SU-DHL-6 (cell line): ENCODE measurements around the gene CARMIL1.

Experiments used
- H2AFZ ChIP-seq: fragments of 200-600 bp; sonication (generic); 2 replicates; pipeline ENCODE4 v1.6.1; 2014; ENCODE audit warnings: low read depth, mild to moderate bottlenecking, moderate library complexity, mixed read lengths, antibody characterized with exemption, low read length; ENCODE audit not compliant: severe bottlenecking
- H3F3A ChIP-seq: fragments of 200-600 bp; shearing (Covaris generic); 2 replicates; pipeline ENCODE4 v1.6.0; 2016; ENCODE audit warnings: antibody characterized with exemption, mild to moderate bottlenecking; ENCODE audit not compliant: insufficient read depth
- H3K27ac ChIP-seq: fragments of 200-600 bp; sonication (generic); 2 replicates; pipeline ENCODE4 v1.5.1; 2016; ENCODE audit warnings: low read depth, mild to moderate bottlenecking, low read length, moderate library complexity, mixed read lengths
- H3K27me3 ChIP-seq: fragments of 200-600 bp; sonication (generic), shearing (Covaris generic); 2 replicates; pipeline ENCODE4 v1.6.0; 2014; ENCODE audit warnings: mild to moderate bottlenecking, low read length
- H3K36me3 ChIP-seq: fragments of 200-600 bp; sonication (generic); 2 replicates; pipeline ENCODE4 v1.6.1; 2014; ENCODE audit warnings: mild to moderate bottlenecking, low read length, mixed read lengths
- H3K4me2 ChIP-seq: fragments of 300-600, 200-600 bp; shearing (Covaris generic), sonication (generic); 2 replicates; pipeline ENCODE4 v1.6.0; 2014; ENCODE audit warnings: low read length, low read depth, mild to moderate bottlenecking; ENCODE audit not compliant: poor library complexity, severe bottlenecking
- H3K4me3 ChIP-seq: fragments of 200-600 bp; sonication (generic); 2 replicates; pipeline ENCODE4 v1.5.1; 2014; ENCODE audit warnings: antibody characterized with exemption, low read length, mild to moderate bottlenecking, mixed read lengths; ENCODE audit not compliant: insufficient read depth, poor library complexity, severe bottlenecking
- H3K79me2 ChIP-seq: fragments of 200-600 bp; sonication (generic); 2 replicates; pipeline ENCODE4 v1.6.1; 2014; ENCODE audit warnings: mild to moderate bottlenecking, low read length, moderate library complexity; ENCODE audit not compliant: insufficient read depth
- H3K9ac ChIP-seq: fragments of 200-600 bp; sonication (generic); 2 replicates; pipeline ENCODE4 v1.7.0; 2014; ENCODE audit warnings: mild to moderate bottlenecking, low read length
- H3K9me2 ChIP-seq: fragments of 200-600 bp; sonication (generic); replicated peaks from 2 replicates; pipeline ENCODE4 v1.6.1; 2014; ENCODE audit warnings: low read length; ENCODE audit not compliant: insufficient read depth
- H3K9me3 ChIP-seq: fragments of 200-600 bp; sonication (generic); 2 replicates; pipeline ENCODE4 v1.6.1; 2014; ENCODE audit warnings: low read length, mixed read lengths; ENCODE audit not compliant: insufficient read depth
- H4K20me1 ChIP-seq: fragments of 200-600 bp; sonication (generic); 2 replicates; pipeline ENCODE4 v1.6.1; 2014; ENCODE audit warnings: low read depth, mild to moderate bottlenecking, antibody characterized with exemption, low read length, moderate library complexity, mixed read lengths
- EZH2phosphoT487 ChIP-seq: fragments of 200-600 bp; sonication (generic), shearing (Covaris generic); conservative IDR thresholded peaks from 2 replicates; pipeline ENCODE4 v1.6.1; 2018; ENCODE audit warnings: mild to moderate bottlenecking, antibody characterized with exemption, low read length, moderate library complexity, mixed read lengths
- TF ChIP-seq, protein P1 (sequence below): fragments of 200-600 bp; sonication (generic); IDR thresholded peaks from one replicate; pipeline ENCODE4 v1.5.1; 2017; ENCODE audit warnings: antibody characterized with exemption, mild to moderate bottlenecking, low read length, moderate library complexity; ENCODE audit not compliant: insufficient read depth, poor library complexity, severe bottlenecking

CARMIL1 gene

DNA sequence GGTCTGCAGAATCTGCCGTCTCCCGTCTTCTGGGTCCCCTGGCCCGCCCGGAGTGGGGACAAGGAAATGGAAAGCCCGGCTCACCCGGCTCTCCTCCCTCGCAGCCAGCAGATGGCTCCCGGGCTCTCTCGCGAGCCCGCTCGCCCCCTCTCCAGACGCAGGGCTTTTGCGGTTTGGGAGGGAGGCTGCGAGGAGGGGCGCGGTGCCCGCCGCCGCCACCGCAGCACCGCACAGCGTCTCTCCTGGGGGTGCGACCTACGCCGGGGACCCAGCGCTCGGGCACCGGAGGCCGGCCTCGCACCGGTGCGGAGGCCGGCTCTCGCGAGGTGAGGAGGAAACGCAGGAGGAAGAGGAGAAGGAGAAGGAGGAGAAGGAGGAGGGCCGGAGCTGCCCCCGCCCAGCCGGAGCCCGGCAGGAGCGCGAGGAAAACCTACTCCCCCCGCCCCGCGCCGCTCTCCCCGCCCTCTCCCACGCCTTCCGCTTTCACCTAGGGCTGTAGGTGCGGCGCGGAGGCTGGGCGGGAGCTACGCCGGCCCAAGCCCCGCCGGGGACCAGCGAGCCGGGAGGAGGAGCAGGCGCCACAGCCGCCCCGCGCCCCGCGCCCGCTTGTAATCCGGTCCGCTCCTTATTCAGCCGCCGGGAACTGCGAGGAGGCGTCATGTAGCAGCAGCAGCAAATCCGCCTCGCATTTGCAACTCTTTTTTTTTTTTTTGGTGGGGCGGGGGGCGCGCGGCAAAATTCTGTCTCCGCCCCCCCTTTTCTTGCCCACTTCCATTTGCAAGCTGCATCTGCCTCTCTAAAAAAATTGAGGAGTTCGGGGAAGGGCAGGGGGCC is at the start of gene CARMIL1:
Gene CARMIL1, plus strand, starts transcription at position 461 of the 834 bp plus-strand sequence. CDS start 422 bp downstream, outside the sequence.
- H3K27ac ChIP-seq: peak within 1 kb of the TSS; percentile 31
- peaks cover 34% of the 10 kb centered on the region for H3F3A ChIP-seq
- peaks cover 31% of the 10 kb centered on the region; the same call in 1 of the 2 replicates for H3K79me2 ChIP-seq
- H3K9ac ChIP-seq: peak within 1 kb of the TSS; percentile 76
- no peaks in the 10 kb centered on the region for H3K27me3 ChIP-seq
- H3K9me3 ChIP-seq: no peaks in the 10 kb centered on the region
- TF ChIP-seq EZH2phosphoT487: no peak
- TF ChIP-seq, protein P1, sequence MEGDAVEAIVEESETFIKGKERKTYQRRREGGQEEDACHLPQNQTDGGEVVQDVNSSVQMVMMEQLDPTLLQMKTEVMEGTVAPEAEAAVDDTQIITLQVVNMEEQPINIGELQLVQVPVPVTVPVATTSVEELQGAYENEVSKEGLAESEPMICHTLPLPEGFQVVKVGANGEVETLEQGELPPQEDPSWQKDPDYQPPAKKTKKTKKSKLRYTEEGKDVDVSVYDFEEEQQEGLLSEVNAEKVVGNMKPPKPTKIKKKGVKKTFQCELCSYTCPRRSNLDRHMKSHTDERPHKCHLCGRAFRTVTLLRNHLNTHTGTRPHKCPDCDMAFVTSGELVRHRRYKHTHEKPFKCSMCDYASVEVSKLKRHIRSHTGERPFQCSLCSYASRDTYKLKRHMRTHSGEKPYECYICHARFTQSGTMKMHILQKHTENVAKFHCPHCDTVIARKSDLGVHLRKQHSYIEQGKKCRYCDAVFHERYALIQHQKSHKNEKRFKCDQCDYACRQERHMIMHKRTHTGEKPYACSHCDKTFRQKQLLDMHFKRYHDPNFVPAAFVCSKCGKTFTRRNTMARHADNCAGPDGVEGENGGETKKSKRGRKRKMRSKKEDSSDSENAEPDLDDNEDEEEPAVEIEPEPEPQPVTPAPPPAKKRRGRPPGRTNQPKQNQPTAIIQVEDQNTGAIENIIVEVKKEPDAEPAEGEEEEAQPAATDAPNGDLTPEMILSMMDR: peak; percentile 87
- H2AFZ ChIP-seq: peak within 1 kb of the TSS; percentile 94
- no peaks in the 10 kb centered on the region for H3K36me3 ChIP-seq
- peak within 1 kb of the TSS; percentile 78 for H3K4me2 ChIP-seq
- peaks cover 7% of the 10 kb centered on the region; the same call in 1 of the 2 replicates for H4K20me1 ChIP-seq
- H3K4me3 ChIP-seq: peak within 1 kb of the TSS; percentile 71
- no peaks in the 10 kb centered on the region for H3K9me2 ChIP-seq

DNA sequence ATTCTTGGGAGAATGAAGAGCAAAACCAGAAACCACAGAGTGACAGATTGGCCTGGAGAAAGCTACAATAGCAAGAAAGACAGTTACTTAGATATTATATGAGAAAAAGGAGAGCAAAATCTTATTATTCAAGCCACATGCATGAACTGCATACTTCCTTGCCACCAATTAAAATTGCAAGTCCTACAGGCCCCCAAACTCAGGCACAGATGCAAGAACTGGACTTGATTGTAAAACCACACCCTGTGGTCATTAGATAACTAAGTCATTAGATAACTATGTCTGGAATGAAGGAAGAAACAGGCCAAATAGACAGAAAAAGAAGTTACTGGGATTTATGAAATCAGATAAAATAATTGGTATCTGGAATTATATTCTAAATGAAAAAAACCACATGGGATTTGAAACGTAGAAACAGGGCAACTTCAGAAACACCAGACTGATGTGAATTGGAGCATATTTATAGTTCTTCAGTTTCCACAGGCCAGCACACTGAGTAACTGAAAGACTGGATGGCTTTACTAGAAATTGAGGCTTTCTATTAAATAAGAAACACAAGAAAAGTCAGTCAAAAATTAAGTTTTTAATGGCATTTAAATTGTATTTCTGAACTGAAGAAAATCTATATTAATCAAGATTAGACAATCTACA is 49.4 kb upstream of the CARMIL1 start:
- no peak overlapping the region for H3K4me2 ChIP-seq
- no peak overlapping the region for H2AFZ ChIP-seq
- no peaks in the 10 kb centered on the region for H3K9me3 ChIP-seq

DNA sequence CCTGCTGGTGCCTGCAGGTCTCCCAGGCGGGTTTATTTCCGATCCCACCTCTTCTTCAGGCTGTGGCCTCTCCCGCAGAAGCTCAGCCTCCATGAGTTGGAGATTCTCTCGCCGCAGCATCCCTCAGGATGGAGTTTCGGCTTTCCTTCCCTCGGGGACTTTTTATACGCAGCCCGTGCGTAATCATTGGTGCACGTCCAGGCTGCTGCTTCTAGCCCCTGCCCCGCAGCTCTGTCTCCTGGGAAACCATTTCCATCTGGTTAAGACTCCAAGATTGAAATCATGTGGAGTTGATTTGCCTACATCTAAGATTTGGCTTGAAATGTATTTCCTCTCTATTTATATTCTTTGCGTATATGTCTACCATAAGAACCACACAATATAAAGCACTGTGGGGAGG is 46.7 kb upstream of the CARMIL1 start:
- Histone ChIP-seq H3K9ac (no peak overlapping the region), H3K4me3 (no peak overlapping the region), H3K4me2 (no peak overlapping the region), H3K36me3 (no peaks in the 10 kb centered on the region), H3K9me2 (no peaks in the 10 kb centered on the region), H3K9me3 (no peaks in the 10 kb centered on the region), H3K27me3 (no peaks in the 10 kb centered on the region), H2AFZ (no peak overlapping the region), H3F3A (no peaks in the 10 kb centered on the region), H4K20me1 (no peaks in the 10 kb centered on the region), H3K79me2 (no peaks in the 10 kb centered on the region), H3K27ac (no peak overlapping the region)
- TF ChIP-seq, protein P1: no peak

More for the DNA sequence above, 49.4 kb upstream of the CARMIL1 start:
- Histone ChIP-seq H3K9me2 (no peaks in the 10 kb centered on the region), H3K27ac (no peak overlapping the region), H4K20me1 (no peaks in the 10 kb centered on the region), H3K79me2 (no peaks in the 10 kb centered on the region), H3K9ac (no peak overlapping the region), H3F3A (no peaks in the 10 kb centered on the region), H3K36me3 (no peaks in the 10 kb centered on the region), H3K4me3 (no peak overlapping the region), H3K27me3 (no peaks in the 10 kb centered on the region)
- TF ChIP-seq EZH2phosphoT487: no peak
- TF ChIP-seq, protein P1: no peak
